Nephron (organoid): Measurements from ENCODE around the gene DAB1.

ENCODE experiments used
- H3K27ac Mint-ChIP-seq, 3 experiments: 2 replicates each; pipeline ENCODE4 v1.8.0; 2020; ENCODE audit warnings: mixed read lengths in 3 of 3, mild to moderate bottlenecking in 2 of 3, moderate library complexity in 1 of 3
- H3K27me3 Mint-ChIP-seq: 2 replicates; pipeline ENCODE4 v1.8.0; 2021; ENCODE audit warnings: low read depth, mild to moderate bottlenecking, moderate library complexity, mixed read lengths
- H3K36me3 Mint-ChIP-seq: 2 replicates; pipeline ENCODE4 v1.8.0; 2020; ENCODE audit warnings: low read depth, mixed read lengths
- H3K4me1 Mint-ChIP-seq: 2 replicates; pipeline ENCODE4 v1.8.0; 2020; ENCODE audit warnings: mixed read lengths
- H3K4me3 Mint-ChIP-seq, 3 experiments: 2 replicates each; pipeline ENCODE4 v1.8.0; 2020; ENCODE audit warnings: mild to moderate bottlenecking in 3 of 3, mixed read lengths in 3 of 3, moderate library complexity in 2 of 3
- H3K9me3 Mint-ChIP-seq: 2 replicates; pipeline ENCODE4 v1.8.0; 2020; ENCODE audit warnings: mixed read lengths
- CTCF ChIP-seq, 3 experiments: fragments of 200-600 bp; sonication (generic); IDR thresholded peaks; one replicate each; pipeline ENCODE4 v1.5.0; 2021; ENCODE audit warnings: antibody characterized with exemption in 3 of 3; ENCODE audit not compliant: unreplicated experiment in 3 of 3

The DAB1 gene

DNA sequence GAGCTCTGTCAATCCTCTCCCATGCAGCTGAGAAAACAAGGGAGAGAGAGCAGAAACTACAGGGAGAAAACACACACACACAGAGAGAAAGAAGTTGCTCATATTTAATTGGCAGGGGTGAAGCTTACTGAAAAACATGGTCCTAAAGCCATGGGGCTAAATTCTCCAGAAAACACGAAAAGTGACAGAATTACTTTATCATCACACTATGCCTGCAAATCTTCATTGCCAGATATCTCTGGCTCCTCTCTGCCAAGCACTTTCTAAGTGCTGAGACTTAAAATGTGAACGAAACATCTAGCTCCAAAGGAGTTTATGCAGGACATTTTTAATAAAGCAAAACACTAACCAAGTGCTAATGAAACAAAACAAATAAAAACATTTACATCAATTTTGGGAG lies 134.1 kb downstream of the DAB1 start:
- no peak overlapping the region for H3K27ac Mint-ChIP-seq
- peaks cover 8% of the 10 kb centered on the region for H3K27me3 Mint-ChIP-seq
- no peaks in the 10 kb centered on the region for H3K9me3 Mint-ChIP-seq
- no peaks in the 10 kb centered on the region for H3K36me3 Mint-ChIP-seq
- H3K4me1 Mint-ChIP-seq, result no peaks in the 10 kb centered on the region
- H3K4me3 Mint-ChIP-seq, result no peak overlapping the region
- no peak for TF ChIP-seq CTCF (IDR thresholded peaks at IDR 0.05; ENCODE audit: unreplicated experiment in 3 of 3)

GRCh38 chr1:57285992-57286391 lies 137.9 kb downstream of the DAB1 start:
- H3K4me3 Mint-ChIP-seq, result no peak overlapping the region
- H3K27ac Mint-ChIP-seq, result no peak overlapping the region
- no peaks in the 10 kb centered on the region for H3K9me3 Mint-ChIP-seq
- no peaks in the 10 kb centered on the region for H3K36me3 Mint-ChIP-seq
- H3K4me1 Mint-ChIP-seq, result peaks cover 5% of the 10 kb centered on the region
- no peak for TF ChIP-seq CTCF (IDR thresholded peaks at IDR 0.05; ENCODE audit: unreplicated experiment in 3 of 3)
- H3K27me3 Mint-ChIP-seq, result peaks cover 8% of the 10 kb centered on the region

GRCh38 chr1:57282411-57282810 lies 141.4 kb downstream of the DAB1 start:
- Mint-ChIP-seq H3K27me3 (no peaks in the 10 kb centered on the region), H3K36me3 (no peaks in the 10 kb centered on the region), H3K4me3 (no peak overlapping the region), H3K4me1 (peaks cover 5% of the 10 kb centered on the region), H3K27ac (no peak overlapping the region), H3K9me3 (no peaks in the 10 kb centered on the region)
- no peak for TF ChIP-seq CTCF (IDR thresholded peaks at IDR 0.05; ENCODE audit: unreplicated experiment in 3 of 3)

DNA sequence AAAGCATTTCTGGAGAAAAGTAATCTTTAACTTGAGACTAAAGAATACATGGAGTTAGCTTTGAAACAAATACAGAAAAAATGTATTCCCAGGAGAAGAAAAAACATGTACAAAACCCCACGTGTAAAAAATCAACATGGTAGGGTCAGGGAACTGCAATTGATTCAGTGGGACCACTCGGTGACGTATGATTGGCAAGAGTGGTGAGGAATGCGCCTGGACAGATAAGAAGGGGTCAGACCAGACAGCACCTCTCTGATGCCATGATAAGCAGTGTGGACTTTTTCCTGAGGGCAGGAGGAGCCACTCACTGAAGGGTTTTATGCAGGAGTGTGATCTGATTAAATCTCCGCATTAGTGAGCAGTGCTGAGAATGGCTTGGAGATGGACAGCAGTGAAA lies 142.5 kb downstream of the DAB1 start:
- Mint-ChIP-seq H3K4me1 (peaks cover 5% of the 10 kb centered on the region), H3K36me3 (no peaks in the 10 kb centered on the region), H3K9me3 (no peaks in the 10 kb centered on the region), H3K4me3 (no peak overlapping the region), H3K27ac (peak overlapping the region in 1 of 3 experiments; percentile 3), H3K27me3 (no peaks in the 10 kb centered on the region)
- no peak for TF ChIP-seq CTCF (IDR thresholded peaks at IDR 0.05; ENCODE audit: unreplicated experiment in 3 of 3)

DNA sequence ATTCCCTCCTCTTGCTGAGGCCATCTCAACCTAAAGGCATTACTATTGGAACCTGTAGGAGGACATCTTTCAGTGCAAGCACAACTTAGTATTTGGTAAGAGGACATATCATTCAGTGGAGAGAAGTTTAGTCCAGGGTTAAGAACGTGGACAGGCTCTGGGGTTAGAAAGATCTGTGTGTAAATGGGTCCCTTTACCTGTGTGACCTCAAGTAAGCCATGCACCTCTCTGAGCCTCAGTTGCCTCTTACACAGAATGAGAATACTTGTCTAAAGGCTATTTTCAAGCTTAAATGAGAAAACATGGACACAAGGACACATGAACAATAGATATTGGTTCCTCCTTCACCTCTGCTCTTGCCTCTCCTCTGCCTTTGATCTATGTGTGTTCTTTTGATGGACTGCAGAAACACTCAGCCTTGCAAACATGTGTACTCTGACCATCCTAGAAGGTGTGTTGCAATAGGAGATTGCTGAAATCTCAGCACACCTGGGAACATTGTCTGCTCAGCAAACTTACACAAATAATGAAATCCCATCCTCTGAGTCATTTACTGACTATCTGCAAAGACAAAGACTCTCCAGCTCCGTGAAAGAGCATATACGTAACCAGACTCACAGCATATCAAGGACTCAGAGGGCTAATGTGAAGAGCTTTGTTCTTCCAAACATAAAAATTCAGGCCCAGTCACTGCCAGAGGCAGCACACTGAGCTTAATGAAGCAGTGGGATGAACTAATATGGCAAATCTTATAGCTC lies 143.8 kb downstream of the DAB1 start:
- Mint-ChIP-seq H3K4me3 (no peak overlapping the region), H3K4me1 (peaks cover 5% of the 10 kb centered on the region), H3K27ac (no peak overlapping the region), H3K9me3 (no peaks in the 10 kb centered on the region), H3K27me3 (no peaks in the 10 kb centered on the region), H3K36me3 (no peaks in the 10 kb centered on the region)
- no peak for TF ChIP-seq CTCF (IDR thresholded peaks at IDR 0.05; ENCODE audit: unreplicated experiment in 3 of 3)

DNA sequence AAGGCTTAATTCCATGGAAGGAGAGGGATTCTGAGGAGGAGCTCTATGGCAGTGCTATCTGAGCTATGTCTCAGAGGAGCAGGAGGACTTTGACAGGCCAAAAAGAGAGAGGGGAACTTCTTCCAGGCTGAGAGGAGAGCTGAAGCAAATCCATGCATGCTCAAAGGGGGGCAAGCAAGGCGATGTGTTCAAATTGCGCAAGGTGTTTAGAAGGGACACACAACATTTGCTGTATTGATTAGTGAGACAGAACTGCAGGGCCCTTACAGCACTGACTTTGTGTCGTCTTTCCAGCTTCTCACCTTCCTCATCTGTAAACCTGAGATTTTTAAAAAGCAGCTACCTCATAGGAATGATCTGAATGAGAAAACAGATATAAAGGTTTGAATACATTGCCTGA lies 145.3 kb downstream of the DAB1 start:
- Mint-ChIP-seq H3K36me3 (no peaks in the 10 kb centered on the region), H3K9me3 (no peaks in the 10 kb centered on the region), H3K4me3 (no peak overlapping the region), H3K27ac (no peak overlapping the region), H3K4me1 (peaks cover 5% of the 10 kb centered on the region), H3K27me3 (peaks cover 6% of the 10 kb centered on the region)
- no peak for TF ChIP-seq CTCF (IDR thresholded peaks at IDR 0.05; ENCODE audit: unreplicated experiment in 3 of 3)
